ENCODE results near the gene TMEM94. TPM values are rescaled to one million over a fixed set of nuclear protein-coding genes. Genes with fewer than 3 reads are reported as not detected.
"Not testable (repeated sequence)": the region's sequence is repeated elsewhere in the genome, so short reads cannot be mapped to it uniquely, and the experiment has no call there.

The TMEM94 gene
- total RNA-seq, 1 donor from 2014 or later = 56.6 TPM

GRCh38 chr17:75442168-75443103, 14.0 kb upstream of the TMEM94 start:
- DNase-seq (ENCODE audit: low spot score) = no peak
- intact Hi-C loops (cut with DNase I) = loop anchor here (5.0 kb wide), 1 partner anchor 70 kb away; no protein-coding TSS in a partner anchor

- no peak for DNase-seq (ENCODE audit: low spot score)
- intact Hi-C loops (cut with DNase I) = no loop called here
Observed at GRCh38 chr17:75445296-75445695, 11.1 kb upstream of the TMEM94 start.

GRCh38 chr17:75445896-75446295, 10.5 kb upstream of the TMEM94 start:
- intact Hi-C loops (cut with DNase I); DNase-seq (ENCODE audit: low spot score): not testable (repeated sequence)

- no peak for DNase-seq (ENCODE audit: low spot score)
- intact Hi-C loops (cut with DNase I) = no loop called here
Observed at GRCh38 chr17:75447951-75448856, 8.2 kb upstream of the TMEM94 start.

GRCh38 chr17:75450270-75450669, 6.2 kb upstream of the TMEM94 start:
- no peak for DNase-seq (ENCODE audit: low spot score)
- intact Hi-C loops (cut with DNase I) = no loop called here

GRCh38 chr17:75454193-75454592, 2.2 kb upstream of the TMEM94 start:
- intact Hi-C loops (cut with DNase I) = no loop called here
- DNase-seq (ENCODE audit: low spot score) = no peak

- intact Hi-C loops (cut with DNase I); DNase-seq (ENCODE audit: low spot score): not testable (repeated sequence)
Observed at GRCh38 chr17:75454672-75455071, 1.8 kb upstream of the TMEM94 start.

- no peak for DNase-seq (ENCODE audit: low spot score)
- intact Hi-C loops (cut with DNase I) = no loop called here
Observed at GRCh38 chr17:75456039-75456416, 407 bp upstream of the TMEM94 start.

GRCh38 chr17:75457047-75457654, 716 bp downstream of the TMEM94 start:
- DNase-seq (ENCODE audit: low spot score) = no peak
- intact Hi-C loops (cut with DNase I) = no loop called here

GRCh38 chr17:75459246-75459589, 2.8 kb downstream of the TMEM94 start:
- DNase-seq (ENCODE audit: low spot score) = no peak
- intact Hi-C loops (cut with DNase I) = no loop called here

- intact Hi-C loops (cut with DNase I) = no loop called here
- DNase-seq (ENCODE audit: low spot score) = no peak
Observed at GRCh38 chr17:75459590-75460267, 3.3 kb downstream of the TMEM94 start.

GRCh38 chr17:75460295-75460694, 3.9 kb downstream of the TMEM94 start:
- no peak for DNase-seq (ENCODE audit: low spot score)
- intact Hi-C loops (cut with DNase I) = no loop called here

- intact Hi-C loops (cut with DNase I) = no loop called here
- no peak for DNase-seq (ENCODE audit: low spot score)
Observed at GRCh38 chr17:75463603-75464002, 7.2 kb downstream of the TMEM94 start.

GRCh38 chr17:75465039-75465438, 8.6 kb downstream of the TMEM94 start:
- DNase-seq (ENCODE audit: low spot score) = no peak
- intact Hi-C loops (cut with DNase I) = no loop called here

- DNase-seq (ENCODE audit: low spot score) = no peak
- intact Hi-C loops (cut with DNase I) = no loop called here
Observed at GRCh38 chr17:75468291-75468754, 11.9 kb downstream of the TMEM94 start.

GRCh38 chr17:75468779-75469373, 12.4 kb downstream of the TMEM94 start:
- intact Hi-C loops (cut with DNase I) = no loop called here
- DNase-seq (ENCODE audit: low spot score) = no peak

- intact Hi-C loops (cut with DNase I) = no loop called here
Observed at GRCh38 chr17:75471207-75471606, 14.8 kb downstream of the TMEM94 start.

GRCh38 chr17:75472119-75472518, 15.7 kb downstream of the TMEM94 start:
- intact Hi-C loops (cut with DNase I) = no loop called here
- no peak for DNase-seq (ENCODE audit: low spot score)

More at GRCh38 chr17:75471207-75471606, 14.8 kb downstream of the TMEM94 start:
- DNase-seq (ENCODE audit: low spot score) = no peak

GRCh38 chr17:75473246-75473645, 16.8 kb downstream of the TMEM94 start:
- intact Hi-C loops (cut with DNase I) = no loop called here
- no peak for DNase-seq (ENCODE audit: low spot score)

Measured in cardiac septum (tissue), 1 donor.